ENCODE measurements around the gene SEMA4D. TPM values are rescaled to one million over a fixed set of nuclear protein-coding genes. Genes with fewer than 3 reads are reported as not detected.

The SEMA4D gene
- total RNA-seq, 4 donors from 2014 or later = 23.6 to 77.0 (median 41.3) TPM

DNA sequence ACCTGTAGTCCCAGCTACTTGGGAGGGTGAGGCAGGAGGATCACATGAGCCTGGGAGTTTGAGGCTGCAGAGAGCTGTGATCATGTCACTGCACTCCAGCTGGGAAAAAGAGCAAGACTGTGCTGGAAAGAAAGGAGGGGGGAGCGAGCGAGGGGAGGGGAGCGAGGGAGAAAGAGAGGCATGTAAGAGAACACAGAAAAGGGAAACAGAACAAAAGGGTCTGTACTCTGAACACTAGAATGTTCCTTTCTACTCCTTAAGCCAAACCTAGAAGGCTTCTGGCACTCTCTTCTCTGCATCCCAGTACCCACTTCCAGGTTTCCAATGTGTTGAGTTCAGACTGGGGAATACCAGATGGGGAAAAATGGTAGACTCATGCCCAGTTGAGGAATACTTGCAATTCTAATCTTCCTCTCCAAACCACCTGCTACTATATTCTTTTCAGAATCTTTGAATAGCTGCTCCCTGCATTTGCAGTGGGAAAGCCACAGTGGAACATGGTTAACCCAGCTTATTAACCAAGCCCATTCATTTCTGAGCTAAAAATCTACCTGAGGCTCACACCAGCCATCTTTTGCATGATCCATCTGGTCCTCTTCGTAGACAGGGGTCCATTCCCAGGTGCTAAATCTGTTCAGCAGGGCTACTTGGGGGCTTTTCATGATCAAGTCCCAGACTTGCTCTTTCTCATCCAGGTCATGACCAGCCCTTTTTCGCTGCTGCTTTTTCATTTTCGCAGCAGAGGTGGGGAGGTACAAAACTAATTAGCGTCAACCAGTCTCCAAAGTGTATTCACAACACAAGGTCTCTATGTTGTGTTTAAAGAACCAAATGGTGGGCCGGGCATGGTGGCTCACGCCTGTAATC lies 34.9 kb downstream of the SEMA4D start:
- no peaks in the 10 kb centered on the region for H3K36me3 ChIP-seq
- no peak overlapping the region for H3K27ac ChIP-seq
- ATAC-seq (no peak), DNase-seq (no peak)
- H3K27me3 ChIP-seq = no peaks in the 10 kb centered on the region
- H3K9me3 ChIP-seq = no peaks in the 10 kb centered on the region
- intact Hi-C loops (cut with DNase I; ENCODE audit: low total_unique reads) (no loop called here), in situ Hi-C loops (cut with MboI; ENCODE audit: low sequenced_read_pairs in 4 of 4) (no loop called here)
- H3K4me1 ChIP-seq = peaks cover 12 to 15% of the 10 kb centered on the region in 2 donors
- no peak for TF ChIP-seq POLR2A (IDR thresholded peaks at IDR 0.05)
- TF ChIP-seq, protein P1, sequence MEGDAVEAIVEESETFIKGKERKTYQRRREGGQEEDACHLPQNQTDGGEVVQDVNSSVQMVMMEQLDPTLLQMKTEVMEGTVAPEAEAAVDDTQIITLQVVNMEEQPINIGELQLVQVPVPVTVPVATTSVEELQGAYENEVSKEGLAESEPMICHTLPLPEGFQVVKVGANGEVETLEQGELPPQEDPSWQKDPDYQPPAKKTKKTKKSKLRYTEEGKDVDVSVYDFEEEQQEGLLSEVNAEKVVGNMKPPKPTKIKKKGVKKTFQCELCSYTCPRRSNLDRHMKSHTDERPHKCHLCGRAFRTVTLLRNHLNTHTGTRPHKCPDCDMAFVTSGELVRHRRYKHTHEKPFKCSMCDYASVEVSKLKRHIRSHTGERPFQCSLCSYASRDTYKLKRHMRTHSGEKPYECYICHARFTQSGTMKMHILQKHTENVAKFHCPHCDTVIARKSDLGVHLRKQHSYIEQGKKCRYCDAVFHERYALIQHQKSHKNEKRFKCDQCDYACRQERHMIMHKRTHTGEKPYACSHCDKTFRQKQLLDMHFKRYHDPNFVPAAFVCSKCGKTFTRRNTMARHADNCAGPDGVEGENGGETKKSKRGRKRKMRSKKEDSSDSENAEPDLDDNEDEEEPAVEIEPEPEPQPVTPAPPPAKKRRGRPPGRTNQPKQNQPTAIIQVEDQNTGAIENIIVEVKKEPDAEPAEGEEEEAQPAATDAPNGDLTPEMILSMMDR (IDR thresholded peaks at IDR 0.05 in 4 of 5, conservative IDR thresholded peaks at IDR 0.05 in 1 of 5) = no peak
- H3K4me3 ChIP-seq = no peak overlapping the region

DNA sequence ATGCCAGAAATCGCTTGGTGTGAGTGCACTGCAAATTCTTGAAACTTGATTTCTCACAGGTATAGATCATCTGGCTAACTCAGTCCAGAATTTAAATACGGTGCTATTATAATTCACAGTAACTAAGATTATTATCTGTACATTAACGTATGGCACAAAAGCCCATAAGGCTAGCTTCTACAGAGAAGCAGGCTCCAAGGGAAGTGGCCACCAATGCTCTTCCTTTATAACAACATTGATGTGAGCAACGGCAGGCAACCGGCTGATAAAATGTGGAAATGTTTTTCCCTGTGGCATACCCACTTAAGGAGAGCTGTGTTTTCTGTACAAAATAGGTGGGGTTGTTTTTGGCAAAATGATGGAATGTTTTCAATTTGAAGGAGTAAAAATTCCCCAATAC lies 35.7 kb downstream of the SEMA4D start:
- ATAC-seq (no peak), DNase-seq (no peak)
- Histone ChIP-seq H3K27me3 (no peaks in the 10 kb centered on the region), H3K36me3 (no peaks in the 10 kb centered on the region), H3K4me1 (peaks cover 5 to 11% of the 10 kb centered on the region in 2 donors), H3K4me3 (no peak overlapping the region), H3K9me3 (no peaks in the 10 kb centered on the region), H3K27ac (no peak overlapping the region)
- intact Hi-C loops (cut with DNase I; ENCODE audit: low total_unique reads) = no loop called here
- in situ Hi-C loops (cut with MboI; ENCODE audit: low sequenced_read_pairs in 4 of 4) = no loop called here
- TF ChIP-seq, protein P1 (IDR thresholded peaks at IDR 0.05 in 4 of 5, conservative IDR thresholded peaks at IDR 0.05 in 1 of 5) = no peak
- no peak for TF ChIP-seq POLR2A (IDR thresholded peaks at IDR 0.05)

DNA sequence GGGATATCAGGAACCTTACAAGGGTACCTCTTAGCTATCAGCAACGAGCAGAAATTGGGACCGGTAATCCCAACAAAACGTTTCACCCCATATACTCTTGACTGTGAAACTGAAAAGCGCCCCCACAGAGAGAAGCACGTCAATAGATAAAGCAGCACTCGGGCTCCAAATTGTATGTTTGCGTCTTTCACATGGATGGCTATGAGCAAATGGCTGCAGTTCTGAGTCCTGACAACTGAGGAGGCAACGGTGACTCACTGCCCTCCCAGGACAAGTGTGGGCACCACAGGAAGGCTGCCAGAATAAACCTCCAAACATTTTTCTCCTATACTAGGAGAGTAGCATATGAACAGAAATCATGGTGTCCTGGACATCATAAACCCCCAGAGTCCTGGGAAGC lies 36.6 kb downstream of the SEMA4D start:
- Histone ChIP-seq H3K4me3 (no peak overlapping the region), H3K4me1 (peaks cover 3 to 5% of the 10 kb centered on the region in 2 donors), H3K36me3 (no peaks in the 10 kb centered on the region), H3K9me3 (no peaks in the 10 kb centered on the region), H3K27me3 (no peaks in the 10 kb centered on the region), H3K27ac (no peak overlapping the region)
- in situ Hi-C loops (cut with MboI; ENCODE audit: low sequenced_read_pairs in 4 of 4) = no loop called here
- peak; percentile 55 to 63 for ATAC-seq
- TF ChIP-seq POLR2A (IDR thresholded peaks at IDR 0.05) = no peak
- TF ChIP-seq, protein P1 (IDR thresholded peaks at IDR 0.05 in 4 of 5, conservative IDR thresholded peaks at IDR 0.05 in 1 of 5) = no peak
- intact Hi-C loops (cut with DNase I; ENCODE audit: low total_unique reads) = no loop called here
- no peak for DNase-seq

DNA sequence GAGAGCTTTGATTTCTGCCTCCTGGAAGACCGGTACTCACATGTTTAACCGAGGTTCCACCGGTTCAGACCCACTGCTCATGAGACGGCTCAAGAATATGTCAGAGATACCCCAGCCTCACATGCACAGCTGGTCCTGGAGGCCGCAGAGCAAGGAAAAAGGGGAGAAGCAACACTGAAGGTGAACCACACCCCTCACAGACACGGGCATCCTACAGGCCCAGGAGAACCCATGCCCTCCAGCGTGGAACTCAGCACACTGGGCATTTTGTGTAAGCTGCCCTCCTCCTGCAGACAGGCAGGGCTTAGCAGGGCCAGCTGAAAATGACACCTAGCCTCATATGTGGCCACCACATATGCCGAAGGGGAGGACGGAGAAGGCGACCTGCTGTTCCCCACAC lies 37.4 kb downstream of the SEMA4D start:
- in situ Hi-C loops (cut with MboI; ENCODE audit: low sequenced_read_pairs in 4 of 4) (no loop called here), intact Hi-C loops (cut with DNase I; ENCODE audit: low total_unique reads) (no loop called here)
- H3K27me3 ChIP-seq = no peaks in the 10 kb centered on the region
- no peak overlapping the region for H3K4me3 ChIP-seq
- no peak for TF ChIP-seq POLR2A (IDR thresholded peaks at IDR 0.05)
- TF ChIP-seq, protein P1 (IDR thresholded peaks at IDR 0.05 in 4 of 5, conservative IDR thresholded peaks at IDR 0.05 in 1 of 5) = no peak
- DNase-seq (no peak), ATAC-seq (no peak)
- no peaks in the 10 kb centered on the region for H3K36me3 ChIP-seq
- no peak overlapping the region for H3K27ac ChIP-seq
- peaks cover 3 to 5% of the 10 kb centered on the region in 2 donors for H3K4me1 ChIP-seq
- no peaks in the 10 kb centered on the region for H3K9me3 ChIP-seq

Measured in gastrocnemius medialis (tissue), 4 donors.